Loucy (cell line): ENCODE measurements around the gene HERPUD2.

ENCODE experiments used
- CTCF ChIP-seq: fragments of 200-600 bp; sonication (generic); conservative IDR thresholded peaks from 2 replicates; pipeline ENCODE4 v1.5.1; 2014; ENCODE audit warnings: mild to moderate bottlenecking, antibody characterized with exemption, low read length
- EZH2phosphoT487 ChIP-seq: fragments of 200-600 bp; IDR thresholded peaks from 2 replicates; pipeline ENCODE4 v1.6.1; 2018; ENCODE audit warnings: antibody characterized with exemption, mild to moderate bottlenecking, moderate library complexity, borderline replicate concordance

GRCh38 chr7:35657125-35657524 is 37.8 kb downstream of the HERPUD2 start:
- TF ChIP-seq CTCF: no peak
- no peak for TF ChIP-seq EZH2phosphoT487
